OCI-LY1 (cell line): ENCODE results near the gene ATP9B.
A peak's percentile ranks its signal among the peaks of the same experiment; 100 is the strongest.

Source experiments
- H2AFZ ChIP-seq: fragments of 200-600 bp; sonication (generic), shearing (Covaris generic); 2 replicates; pipeline ENCODE4 v1.6.0; 2014; ENCODE audit warnings: antibody characterized with exemption, mild to moderate bottlenecking, low read length
- H3F3A ChIP-seq: fragments of 200-600 bp; sonication (generic), shearing (Covaris generic); 2 replicates; pipeline ENCODE4 v1.6.0; 2014; ENCODE audit warnings: mild to moderate bottlenecking, antibody characterized with exemption, low read length, moderate library complexity; ENCODE audit not compliant: insufficient read depth
- H3K27ac ChIP-seq: fragments of 200-600 bp; sonication (generic); 2 replicates; pipeline ENCODE4 v1.5.1; 2014; ENCODE audit warnings: low read length, mixed run types, mild to moderate bottlenecking, low read depth; ENCODE audit not compliant: poor library complexity, severe bottlenecking
- H3K27me3 ChIP-seq: fragments of 200-600 bp; sonication (generic); 2 replicates; pipeline ENCODE4 v1.6.0; 2014; ENCODE audit warnings: antibody characterized with exemption, mild to moderate bottlenecking, low read length, moderate library complexity; ENCODE audit not compliant: insufficient read depth
- H3K36me3 ChIP-seq: fragments of 200-600 bp; sonication (generic); 2 replicates; pipeline ENCODE4 v1.6.1; 2014; ENCODE audit warnings: mild to moderate bottlenecking, antibody characterized with exemption, low read length, moderate library complexity, mixed read lengths; ENCODE audit not compliant: insufficient read depth
- H3K4me1 ChIP-seq: fragments of 200-600 bp; sonication (generic); 2 replicates; pipeline ENCODE4 v1.5.1; 2014; ENCODE audit warnings: mild to moderate bottlenecking, low read length, moderate library complexity; ENCODE audit not compliant: insufficient read depth, severe bottlenecking
- H3K4me2 ChIP-seq: fragments of 200-600 bp; sonication (generic), shearing (Covaris generic); 2 replicates; pipeline ENCODE4 v1.6.1; 2014; ENCODE audit warnings: low read length
- H3K4me3 ChIP-seq: fragments of 200-600 bp; sonication (generic); 2 replicates; pipeline ENCODE4 v1.5.1; 2014; ENCODE audit warnings: low read length, low read depth, mild to moderate bottlenecking, mixed read lengths; ENCODE audit not compliant: poor library complexity, severe bottlenecking
- H3K79me2 ChIP-seq: fragments of 200-600 bp; shearing (Covaris generic); 2 replicates; pipeline ENCODE4 v1.6.1; 2016; ENCODE audit warnings: mixed run types, low read length, mixed read lengths; ENCODE audit not compliant: insufficient read depth
- H3K9ac ChIP-seq: fragments of 200-600 bp; sonication (generic), shearing (Covaris generic); 2 replicates; pipeline ENCODE4 v1.6.1; 2014; ENCODE audit warnings: mild to moderate bottlenecking, low read length, mixed read lengths
- H3K9me2 ChIP-seq: fragments of 200-600 bp; sonication (generic), shearing (Covaris generic); 2 replicates; pipeline ENCODE4 v1.6.1; 2014; ENCODE audit warnings: low read depth, mild to moderate bottlenecking, low read length, mixed read lengths
- H3K9me3 ChIP-seq: fragments of 200-600 bp; shearing (Covaris generic); 2 replicates; pipeline ENCODE4 v1.6.1; 2014; ENCODE audit warnings: low read length, mixed read lengths
- H4K20me1 ChIP-seq: fragments of 200-600 bp; sonication (generic), shearing (Covaris generic); 2 replicates; pipeline ENCODE4 v1.6.0; 2016; ENCODE audit warnings: mild to moderate bottlenecking, low read length; ENCODE audit not compliant: insufficient read depth
- CTCF ChIP-seq: fragments of 200-600 bp; sonication (generic), shearing (Covaris generic); IDR thresholded peaks from 2 replicates; pipeline ENCODE4 v1.5.1; 2017; ENCODE audit warnings: mild to moderate bottlenecking, antibody characterized with exemption, low read length, moderate library complexity, mixed read lengths
- EZH2 ChIP-seq: fragments of 200-600 bp; sonication (generic), shearing (Covaris generic); IDR thresholded peaks from 2 replicates; pipeline ENCODE4 v1.8.0; 2017; ENCODE audit warnings: borderline replicate concordance, mixed run types, mild to moderate bottlenecking, antibody characterized with exemption, low read length, moderate library complexity, mixed read lengths

Gene ATP9B

GRCh38 chr18:79068341-79068936 lies 755 bp upstream of the ATP9B start:
- Histone ChIP-seq H3K9me3 (no peaks in the 10 kb centered on the region; the same call in 1 of the 2 replicates), H3K4me3 (peak overlapping the region; percentile 99), H2AFZ (no peak overlapping the region), H3K9ac (peak overlapping the region; percentile 70), H3K36me3 (no peaks in the 10 kb centered on the region; the same call in 1 of the 2 replicates), H3K4me2 (peak overlapping the region; percentile 71), H3F3A (no peaks in the 10 kb centered on the region), H3K4me1 (peaks cover 20% of the 10 kb centered on the region), H3K27ac (peak overlapping the region; percentile 48), H3K9me2 (no peaks in the 10 kb centered on the region), H3K79me2 (peaks cover 25% of the 10 kb centered on the region), H4K20me1 (no peaks in the 10 kb centered on the region), H3K27me3 (no peaks in the 10 kb centered on the region; the same call in 1 of the 2 replicates)
- TF ChIP-seq EZH2 (no peak), CTCF (no peak)

GRCh38 chr18:79069717-79070151 lies 540 bp downstream of the ATP9B start:
- peak overlapping the region; percentile 97 for H3K9ac ChIP-seq
- H3K79me2 ChIP-seq = peaks cover 36% of the 10 kb centered on the region
- peak overlapping the region; percentile 87 for H3K4me2 ChIP-seq
- H4K20me1 ChIP-seq = no peaks in the 10 kb centered on the region
- H3K27ac ChIP-seq = peak overlapping the region; percentile 50
- H3K9me2 ChIP-seq = no peaks in the 10 kb centered on the region
- no peaks in the 10 kb centered on the region for H3F3A ChIP-seq
- no peaks in the 10 kb centered on the region; the same call in 1 of the 2 replicates for H3K36me3 ChIP-seq
- no peak for TF ChIP-seq EZH2
- H3K4me1 ChIP-seq = peaks cover 20% of the 10 kb centered on the region
- peak overlapping the region; percentile 25; the same call in 1 of the 2 replicates for H2AFZ ChIP-seq
- no peaks in the 10 kb centered on the region; the same call in 1 of the 2 replicates for H3K27me3 ChIP-seq
- peaks cover 6% of the 10 kb centered on the region for H3K9me3 ChIP-seq
- H3K4me3 ChIP-seq = peak overlapping the region; percentile 99

- H4K20me1 ChIP-seq = no peaks in the 10 kb centered on the region
- H3K4me1 ChIP-seq = peaks cover 20% of the 10 kb centered on the region
- H3K36me3 ChIP-seq = no peaks in the 10 kb centered on the region; the same call in 1 of the 2 replicates
- TF ChIP-seq CTCF (no peak), EZH2 (no peak)
- no peaks in the 10 kb centered on the region for H3F3A ChIP-seq
- peak overlapping the region; percentile 97 for H3K9ac ChIP-seq
- peaks cover 6% of the 10 kb centered on the region for H3K9me3 ChIP-seq
- H3K79me2 ChIP-seq = peaks cover 38% of the 10 kb centered on the region
- no peak overlapping the region for H3K27ac ChIP-seq
- H3K27me3 ChIP-seq = no peaks in the 10 kb centered on the region; the same call in 1 of the 2 replicates
- H3K4me3 ChIP-seq = peak overlapping the region; percentile 99
- H3K9me2 ChIP-seq = no peaks in the 10 kb centered on the region
- no peak overlapping the region for H2AFZ ChIP-seq
- peak overlapping the region; percentile 87 for H3K4me2 ChIP-seq
Measured at GRCh38 chr18:79070486-79070885, 1.3 kb downstream of the ATP9B start.
